HG02642 (cell line): ENCODE results near the gene STK17B.

Experiments
- ATAC-seq: cut with Tn5 transposase; IDR thresholded peaks from one replicate; pipeline ENCODE4 v1.9.1; 2021; ENCODE audit warnings: mild to moderate bottlenecking; ENCODE audit not compliant: unreplicated experiment, poor library complexity

Gene STK17B

DNA sequence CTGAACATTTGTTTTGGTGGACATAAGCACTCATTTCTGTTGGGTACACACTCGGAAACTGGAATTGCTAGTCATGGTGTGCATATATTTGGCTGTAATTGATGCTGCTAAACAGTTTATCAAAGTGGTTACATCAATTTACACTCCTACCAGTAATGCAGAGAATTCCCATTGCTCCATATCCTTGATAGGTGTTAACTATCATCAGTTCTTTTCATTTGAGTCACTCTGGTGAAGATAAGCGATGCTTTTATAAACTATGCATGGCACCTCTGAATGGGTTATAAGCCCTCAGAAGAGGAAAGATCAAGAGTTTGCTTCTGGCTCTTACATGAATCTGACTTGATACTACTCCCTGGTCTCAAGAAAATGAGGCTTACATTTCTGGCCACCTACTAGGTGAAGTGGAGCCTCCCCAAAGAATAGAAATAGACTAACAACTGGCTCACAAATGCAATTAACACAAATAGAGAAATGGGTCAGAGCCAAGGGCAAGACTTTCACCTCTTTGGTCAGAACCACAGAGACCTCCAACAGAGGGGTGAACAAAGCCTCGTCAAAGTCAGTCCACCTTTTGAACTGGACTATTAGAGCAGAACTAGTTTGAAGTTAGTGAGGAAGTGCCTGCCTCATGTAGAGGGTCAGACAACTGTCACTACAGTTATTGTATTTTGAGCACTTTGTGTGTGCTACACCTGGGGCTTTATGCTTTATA lies 15.0 kb upstream of the STK17B start:
- no peak for ATAC-seq

DNA sequence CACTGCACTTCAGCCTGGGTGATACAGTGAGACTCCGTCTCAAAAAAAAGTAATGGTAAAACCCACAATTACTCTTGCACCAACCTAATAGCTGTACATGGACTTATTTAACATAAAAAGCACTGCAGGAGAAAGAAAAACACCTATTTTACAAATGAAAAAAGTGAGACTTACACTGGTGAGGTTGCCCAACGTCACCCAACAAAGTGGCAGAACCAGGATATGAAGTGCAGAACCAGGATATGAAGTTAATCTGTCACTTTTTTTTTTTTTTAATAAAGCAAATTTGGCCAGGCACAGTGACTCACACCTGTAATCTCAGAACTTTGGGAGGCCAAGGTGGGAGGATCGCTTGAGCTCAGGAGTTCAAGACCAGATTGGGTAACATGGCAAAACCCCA lies 13.5 kb upstream of the STK17B start:
- ATAC-seq: no peak

DNA sequence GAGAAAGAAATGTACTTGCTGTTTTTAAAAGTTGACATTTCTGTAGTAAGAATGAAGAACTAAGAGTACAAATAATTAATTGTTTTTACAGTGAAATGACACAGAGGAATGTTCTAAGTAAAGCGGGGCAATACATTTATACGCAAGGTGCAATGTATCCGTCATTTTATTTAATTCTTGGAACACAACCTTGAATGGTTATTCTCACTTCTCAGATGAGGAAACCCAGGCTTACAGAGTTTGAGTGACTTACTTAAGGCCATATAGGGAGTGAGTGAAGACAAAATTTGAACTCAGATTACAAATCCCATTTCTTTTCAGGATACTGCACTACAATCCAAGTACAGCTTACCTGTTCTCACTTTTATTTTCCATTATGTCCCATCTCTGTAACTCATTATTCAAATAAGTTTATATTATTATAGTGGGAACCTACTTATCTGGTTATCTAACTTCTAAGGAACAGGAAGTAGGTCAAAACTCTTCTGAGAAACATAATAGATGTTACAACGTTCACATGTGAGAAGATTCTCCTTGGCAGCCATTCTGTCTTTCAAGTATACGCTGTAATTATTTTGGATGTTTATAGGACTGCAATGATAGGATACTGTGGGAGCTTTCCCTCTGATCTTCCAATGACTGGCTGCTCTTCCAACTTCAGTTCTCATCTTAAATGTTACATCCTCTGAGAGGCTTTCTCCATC lies 12.3 kb upstream of the STK17B start:
- no peak for ATAC-seq

- no peak for ATAC-seq
Observed at GRCh38 chr2:196183172-196183473, 11.7 kb upstream of the STK17B start.

- peak; percentile 90 for ATAC-seq
Observed at GRCh38 chr2:196182439-196183171, 11.2 kb upstream of the STK17B start.

- ATAC-seq: no peak
Observed at GRCh38 chr2:196181484-196181883, 10.1 kb upstream of the STK17B start.

DNA sequence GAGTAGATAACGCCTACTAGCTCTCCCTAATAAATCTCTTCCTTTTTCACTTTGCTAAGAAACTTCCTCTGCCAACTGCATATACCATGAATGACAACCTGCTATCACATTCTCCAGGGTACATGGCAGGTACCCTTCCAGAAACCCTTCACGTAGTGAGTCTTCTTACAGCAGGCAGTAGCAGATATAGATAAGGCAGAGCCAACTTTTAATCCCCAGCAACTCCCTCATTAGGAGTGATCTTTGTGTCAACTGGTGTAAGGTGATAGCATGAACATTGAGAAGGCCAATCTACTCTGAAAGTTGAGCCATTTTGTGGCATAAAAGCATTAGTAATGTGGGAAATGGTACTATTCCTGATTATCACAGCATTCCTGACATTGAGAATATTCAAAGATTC lies 5.7 kb upstream of the STK17B start:
- no peak for ATAC-seq

- ATAC-seq: peak; percentile 70
Observed at GRCh38 chr2:196176142-196176738, 4.9 kb upstream of the STK17B start.

GRCh38 chr2:196174404-196174803 lies 3.0 kb upstream of the STK17B start:
- ATAC-seq: no peak

DNA sequence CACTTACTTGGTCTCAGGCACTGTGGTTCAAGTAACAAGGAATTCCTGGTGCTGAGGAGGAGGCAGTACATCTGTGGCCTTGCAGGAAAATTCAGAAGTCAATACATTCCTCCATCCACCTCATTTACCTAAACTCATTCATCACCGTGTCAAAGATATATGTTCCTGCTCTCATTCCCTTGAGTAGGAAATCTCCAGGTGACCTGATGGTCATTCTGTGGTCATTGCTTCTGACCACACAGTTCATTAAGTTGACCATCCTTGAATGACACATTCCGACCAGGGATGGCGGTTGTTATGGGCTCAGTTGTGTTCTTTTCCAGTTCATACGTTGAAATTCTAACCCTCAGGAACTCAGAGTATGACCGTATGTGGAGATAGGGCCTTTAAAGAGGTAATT lies 2.1 kb upstream of the STK17B start:
- no peak for ATAC-seq

- ATAC-seq: no peak
Observed at GRCh38 chr2:196172951-196173350, 1.6 kb upstream of the STK17B start.

DNA sequence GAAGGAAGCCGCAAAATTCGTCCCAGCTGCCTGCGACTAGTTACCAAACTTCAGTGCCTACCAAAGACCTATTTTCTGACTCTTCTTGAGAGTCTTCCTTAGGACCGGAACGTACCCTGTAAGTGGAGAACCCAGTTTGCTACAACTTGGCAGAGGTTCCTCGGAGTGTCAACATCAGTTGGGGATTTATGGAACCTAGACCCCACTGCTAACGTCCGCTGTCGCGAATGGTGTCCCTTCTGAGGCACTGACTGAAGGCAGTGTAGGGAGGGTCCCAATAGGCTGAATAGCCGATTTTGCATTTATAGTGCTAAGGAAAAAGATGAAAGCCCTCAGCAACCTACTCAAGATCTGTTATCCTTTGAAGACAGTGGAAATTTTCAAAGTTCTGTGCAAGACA lies 568 bp upstream of the STK17B start:
- ATAC-seq: no peak

GRCh38 chr2:196170606-196171247 lies 651 bp downstream of the STK17B start:
- peak; percentile 11 for ATAC-seq

- ATAC-seq: peak; percentile 24
Observed at GRCh38 chr2:196170213-196170605, 1.2 kb downstream of the STK17B start.

DNA sequence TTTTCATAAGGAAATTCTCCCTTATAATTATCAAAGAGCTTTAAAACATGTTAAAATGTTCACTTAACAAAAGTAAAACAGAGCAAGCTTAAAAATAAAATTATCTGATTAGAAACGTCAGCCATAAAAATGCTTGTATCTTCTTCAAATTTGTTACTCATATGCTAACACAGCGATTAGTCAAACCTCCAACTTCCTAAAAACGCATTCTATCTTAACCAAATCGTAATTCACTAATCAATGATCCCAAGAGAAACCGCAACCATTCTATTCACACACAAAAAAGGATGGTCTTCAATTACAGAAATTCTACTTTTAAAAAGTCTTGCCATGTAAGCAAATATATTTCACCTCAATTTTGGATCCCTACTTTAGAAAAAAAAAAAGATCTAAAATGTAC lies 1.9 kb downstream of the STK17B start:
- no peak for ATAC-seq

GRCh38 chr2:196168181-196168580 lies 3.2 kb downstream of the STK17B start:
- ATAC-seq: no peak

GRCh38 chr2:196167666-196168065 lies 3.7 kb downstream of the STK17B start:
- ATAC-seq: no peak

- ATAC-seq: no peak
Observed at GRCh38 chr2:196166876-196167275, 4.5 kb downstream of the STK17B start.

DNA sequence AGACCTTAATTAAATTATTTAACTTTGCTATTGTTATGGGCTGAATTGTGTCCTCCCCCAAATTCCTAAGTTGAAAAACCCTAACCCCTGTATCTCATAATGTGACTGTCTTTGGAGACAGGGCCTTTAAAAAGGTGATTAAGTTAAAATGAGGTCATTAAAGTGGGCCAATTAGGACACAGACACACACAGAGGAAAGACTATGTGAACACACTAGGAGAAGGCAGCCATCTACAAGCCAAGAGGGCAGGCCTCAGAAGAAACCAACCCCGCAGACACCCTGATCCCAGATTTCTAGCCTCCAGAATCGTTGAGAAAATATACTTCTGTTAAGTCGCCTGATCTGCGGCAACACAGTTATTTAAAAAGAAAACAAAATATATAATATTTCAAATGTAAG lies 6.4 kb downstream of the STK17B start:
- no peak for ATAC-seq

GRCh38 chr2:196163285-196163684 lies 8.1 kb downstream of the STK17B start:
- ATAC-seq: no peak
